K562 (cell line): Measurements from ENCODE around the gene TNFAIP3. TPM values are rescaled to one million over a fixed set of nuclear protein-coding genes. Genes with fewer than 3 reads are reported as not detected.

ENCODE experiments used
- ADNP ChIP-seq: fragments of 200-800 bp; sonication (Bioruptor generic); IDR thresholded peaks from 2 replicates; pipeline ENCODE4 v1.6.1; 2016; ENCODE audit warnings: missing genetic modification characterization, missing compliant biosample characterization
- CUX1 ChIP-seq: fragments of 200-800 bp; sonication (Bioruptor generic); IDR thresholded peaks from 2 replicates; pipeline ENCODE4 v1.6.1; 2016; ENCODE audit warnings: missing genetic modification characterization, missing compliant biosample characterization
- EHMT2 ChIP-seq: fragments of 450-650 bp; IDR thresholded peaks from 2 replicates; pipeline ENCODE4 v1.6.1; 2018; ENCODE audit warnings: antibody characterized with exemption
- FOXA1 ChIP-seq: fragments of 450-650 bp; IDR thresholded peaks from 2 replicates; pipeline ENCODE4 v1.6.1; 2016; ENCODE audit warnings: mild to moderate bottlenecking, borderline replicate concordance
- FOXJ2 ChIP-seq: fragments of 200-800 bp; sonication (Bioruptor generic); IDR thresholded peaks from 2 replicates; pipeline ENCODE4 v1.6.1; 2016; ENCODE audit warnings: missing genetic modification characterization, missing compliant biosample characterization
- NBN ChIP-seq: fragments of 450-650 bp; IDR thresholded peaks from 2 replicates; pipeline ENCODE4 v1.6.1; 2016; ENCODE audit warnings: low read depth, mild to moderate bottlenecking
- NONO ChIP-seq, 2 experiments: fragments of 200-400 bp in 1 of 2; fragments of 450-650 bp in 1 of 2; formaldehyde crosslinking in 1 of 2; IDR thresholded peaks; 2 replicates each; pipeline ENCODE4 v1.6.1; 2017; ENCODE audit warnings: low read depth in 2 of 2, mild to moderate bottlenecking in 2 of 2, moderate library complexity in 2 of 2, low read length in 1 of 2
- SMARCA4 ChIP-seq: fragments of 450-650 bp; IDR thresholded peaks from 2 replicates; pipeline ENCODE4 v1.6.1; 2016
- TAL1 ChIP-seq: fragments of 450-650 bp; IDR thresholded peaks from 2 replicates; pipeline ENCODE4 v1.6.1; 2016; ENCODE audit warnings: mild to moderate bottlenecking
- TCF3 ChIP-seq: sonication (generic); formaldehyde crosslinking; IDR thresholded peaks from 2 replicates; pipeline ENCODE4 v1.4.0; 2020; ENCODE audit warnings: mild to moderate bottlenecking, missing genetic modification reagents
- TRIM25 ChIP-seq: fragments of 450-650 bp; IDR thresholded peaks from 2 replicates; pipeline ENCODE4 v1.7.0; 2016; ENCODE audit warnings: borderline replicate concordance
- YBX1 ChIP-seq: fragments of 450-650 bp; IDR thresholded peaks from 2 replicates; pipeline ENCODE4 v1.7.1; 2016; ENCODE audit warnings: mild to moderate bottlenecking
- ZC3H4 ChIP-seq: sonication (generic); formaldehyde crosslinking; IDR thresholded peaks from 2 replicates; pipeline ENCODE4 v1.9.0; 2021; ENCODE audit warnings: missing genetic modification reagents, borderline replicate concordance
- ZNF280B ChIP-seq: fragments of 250-450 bp; sonication (Bioruptor Pico); IDR thresholded peaks from 2 replicates; pipeline ENCODE4 v1.5.1; 2021; ENCODE audit warnings: mild to moderate bottlenecking
- ZNF589 ChIP-seq: fragments of 200-800 bp; sonication (Bioruptor generic); IDR thresholded peaks from 2 replicates; pipeline ENCODE4 v1.6.1; 2016; ENCODE audit warnings: low read depth, missing genetic modification characterization, missing compliant biosample characterization
- ZNF76 ChIP-seq: fragments of 250-450 bp; sonication (Bioruptor Pico); IDR thresholded peaks from 2 replicates; pipeline ENCODE4 v1.4.0; 2020; ENCODE audit warnings: mild to moderate bottlenecking, moderate library complexity, borderline replicate concordance
- polyA plus RNA-seq, 8 experiments: library from polyadenylated mRNA; depleted of rRNA in 4 of 8; stranded (reverse) in 5 of 8; unstranded in 3 of 8; fragments of >200 nt; fragmentation: Nextera tagmentation in 2 of 8; fragmentation: Illumina TruSeq in 1 of 8; extraction: Ambion mirVana in 2 of 8; extraction: Trizol in 1 of 8; gene quantifications; 2 replicates each; pipeline versions ENCODE4 v1.2.1 to v1.2.3, GENCODE V29; 2011 to 2014; ENCODE audit warnings: inconsistent platforms in 1 of 8, missing spikeins in 1 of 8
- total RNA-seq, 7 experiments: library from RNA; depleted of rRNA in 6 of 7; stranded (reverse); fragments of >200 nt in 6 of 7; fragmentation: Illumina TruSeq in 2 of 7; extraction: Trizol in 2 of 7; gene quantifications; 2 replicates each; pipeline versions ENCODE4 v1.2.1 to v1.2.3, GENCODE V29; 2011 to 2021; ENCODE audit warnings: low replicate concordance in 1 of 7
- TF ChIP-seq, protein P1 (sequence below): sonication (generic); formaldehyde crosslinking; IDR thresholded peaks from 2 replicates; pipeline ENCODE4 v1.8.0; 2022; ENCODE audit warnings: missing genetic modification reagents, mild to moderate bottlenecking, borderline replicate concordance
- TF ChIP-seq, protein P2 (sequence below): fragments of 200-800 bp; sonication (Bioruptor generic); IDR thresholded peaks from 2 replicates; pipeline ENCODE4 v1.6.1; 2017; ENCODE audit warnings: missing genetic modification characterization, missing compliant biosample characterization

TNFAIP3 gene
- total and polyA plus RNA-seq, 9 of the 15 experiments (the other 6 are each of a cell fraction or from before 2014, with no cell fraction given), result 0.79 to 17.0 (median 6.4) TPM

DNA sequence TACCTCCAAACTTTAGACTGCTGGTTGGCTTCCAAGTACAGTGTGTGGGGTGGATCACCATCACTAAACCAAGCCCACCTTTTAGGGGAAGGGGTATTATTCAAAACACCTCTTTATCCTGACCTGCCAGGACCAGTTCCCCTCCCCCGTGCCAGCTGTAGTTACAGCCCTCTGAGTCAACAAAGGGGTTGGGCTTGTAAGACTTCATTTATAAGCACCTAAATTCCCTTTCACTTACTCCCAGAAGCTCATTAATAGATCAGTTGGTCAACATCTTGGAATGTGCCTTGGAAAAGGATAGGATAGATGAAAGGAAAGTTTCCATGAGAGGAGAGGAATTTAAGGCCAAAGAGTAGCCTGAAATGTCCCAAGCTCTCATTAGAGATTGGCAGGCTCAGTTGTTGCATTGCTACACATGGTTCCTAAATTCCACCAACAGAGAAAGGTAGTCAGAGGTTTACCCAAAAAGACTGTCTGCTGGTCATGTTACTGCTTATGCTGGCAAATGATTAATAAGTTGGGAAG, 59.2 kb downstream of the TNFAIP3 start (continued):
- TF ChIP-seq ZNF589 (CRISPR knock-in tag) (no peak; the same call in 1 of the 2 replicates), NBN (no peak), FOXA1 (0 out of 2 replicates have a peak, but pooled peaks have one; percentile 25), ZC3H4 (no peak), CUX1 (no peak), NONO (IDR thresholded peaks at IDR 0.05; ENCODE audit: low read depth in 2 of 2, low read length in 1 of 2) (no peak), TAL1 (peak; percentile 32), ZNF76 (CRISPR knock-in tag) (no peak), TCF3 (CRISPR knock-in tag) (peak; percentile 35; the same call in 1 of the 2 replicates), FOXJ2 (tag) (no peak), ADNP (tag) (no peak), ZNF280B (CRISPR knock-in tag) (no peak), TRIM25 (no peak), SMARCA4 (peak; percentile 53; the same call in 1 of the 2 replicates), YBX1 (no peak), EHMT2 (0 out of 2 replicates have a peak, but pooled peaks have one; percentile 19)
- TF ChIP-seq, protein P1, sequence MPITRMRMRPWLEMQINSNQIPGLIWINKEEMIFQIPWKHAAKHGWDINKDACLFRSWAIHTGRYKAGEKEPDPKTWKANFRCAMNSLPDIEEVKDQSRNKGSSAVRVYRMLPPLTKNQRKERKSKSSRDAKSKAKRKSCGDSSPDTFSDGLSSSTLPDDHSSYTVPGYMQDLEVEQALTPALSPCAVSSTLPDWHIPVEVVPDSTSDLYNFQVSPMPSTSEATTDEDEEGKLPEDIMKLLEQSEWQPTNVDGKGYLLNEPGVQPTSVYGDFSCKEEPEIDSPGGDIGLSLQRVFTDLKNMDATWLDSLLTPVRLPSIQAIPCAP, result no peak
- TF ChIP-seq, protein P2, sequence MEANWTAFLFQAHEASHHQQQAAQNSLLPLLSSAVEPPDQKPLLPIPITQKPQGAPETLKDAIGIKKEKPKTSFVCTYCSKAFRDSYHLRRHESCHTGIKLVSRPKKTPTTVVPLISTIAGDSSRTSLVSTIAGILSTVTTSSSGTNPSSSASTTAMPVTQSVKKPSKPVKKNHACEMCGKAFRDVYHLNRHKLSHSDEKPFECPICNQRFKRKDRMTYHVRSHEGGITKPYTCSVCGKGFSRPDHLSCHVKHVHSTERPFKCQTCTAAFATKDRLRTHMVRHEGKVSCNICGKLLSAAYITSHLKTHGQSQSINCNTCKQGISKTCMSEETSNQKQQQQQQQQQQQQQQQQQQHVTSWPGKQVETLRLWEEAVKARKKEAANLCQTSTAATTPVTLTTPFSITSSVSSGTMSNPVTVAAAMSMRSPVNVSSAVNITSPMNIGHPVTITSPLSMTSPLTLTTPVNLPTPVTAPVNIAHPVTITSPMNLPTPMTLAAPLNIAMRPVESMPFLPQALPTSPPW (CRISPR knock-in tag), result no peak; the same call in 1 of the 2 replicates
